Measurements from ENCODE around the gene HHAT.

HHAT gene

GRCh38 chr1:210541680-210542358 is 213.1 kb downstream of the HHAT start:
- DNase-seq (ENCODE audit: extremely low read depth, low read depth) = no peak

DNA sequence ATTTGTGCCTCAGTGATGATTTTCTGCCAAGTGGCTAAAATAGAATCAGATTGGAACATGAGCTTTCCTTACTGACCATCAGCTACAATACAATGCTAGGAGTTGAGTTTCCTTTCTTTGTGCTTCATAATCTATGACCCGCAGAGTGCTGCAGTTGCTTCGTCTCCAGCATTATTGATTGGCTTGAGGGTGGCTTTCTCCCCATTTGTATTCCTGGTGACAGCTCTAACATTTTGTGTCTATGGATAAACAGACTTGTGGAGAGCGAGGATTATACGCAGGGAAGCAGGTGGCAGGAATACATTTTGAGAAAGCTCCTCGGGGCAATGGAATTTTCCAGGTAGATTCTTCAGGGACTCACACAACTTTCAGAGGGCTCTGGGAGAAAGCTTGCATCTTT is 223.2 kb downstream of the HHAT start:
- H3K4me3 ChIP-seq (replicated peaks; ENCODE audit: low read depth, low read length) = no peak overlapping the region
- TF ChIP-seq, protein P1, sequence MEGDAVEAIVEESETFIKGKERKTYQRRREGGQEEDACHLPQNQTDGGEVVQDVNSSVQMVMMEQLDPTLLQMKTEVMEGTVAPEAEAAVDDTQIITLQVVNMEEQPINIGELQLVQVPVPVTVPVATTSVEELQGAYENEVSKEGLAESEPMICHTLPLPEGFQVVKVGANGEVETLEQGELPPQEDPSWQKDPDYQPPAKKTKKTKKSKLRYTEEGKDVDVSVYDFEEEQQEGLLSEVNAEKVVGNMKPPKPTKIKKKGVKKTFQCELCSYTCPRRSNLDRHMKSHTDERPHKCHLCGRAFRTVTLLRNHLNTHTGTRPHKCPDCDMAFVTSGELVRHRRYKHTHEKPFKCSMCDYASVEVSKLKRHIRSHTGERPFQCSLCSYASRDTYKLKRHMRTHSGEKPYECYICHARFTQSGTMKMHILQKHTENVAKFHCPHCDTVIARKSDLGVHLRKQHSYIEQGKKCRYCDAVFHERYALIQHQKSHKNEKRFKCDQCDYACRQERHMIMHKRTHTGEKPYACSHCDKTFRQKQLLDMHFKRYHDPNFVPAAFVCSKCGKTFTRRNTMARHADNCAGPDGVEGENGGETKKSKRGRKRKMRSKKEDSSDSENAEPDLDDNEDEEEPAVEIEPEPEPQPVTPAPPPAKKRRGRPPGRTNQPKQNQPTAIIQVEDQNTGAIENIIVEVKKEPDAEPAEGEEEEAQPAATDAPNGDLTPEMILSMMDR (IDR thresholded peaks at IDR 0.05; ENCODE audit: low read depth, low read length, missing control alignments) = no peak
- no peak for DNase-seq (ENCODE audit: extremely low read depth, low read depth)

More at GRCh38 chr1:210541680-210542358, 213.1 kb downstream of the HHAT start:
- no peak overlapping the region for H3K4me3 ChIP-seq (replicated peaks; ENCODE audit: low read depth, low read length)
- TF ChIP-seq, protein P1 (IDR thresholded peaks at IDR 0.05; ENCODE audit: low read depth, low read length, missing control alignments) = no peak

GRCh38 chr1:210553711-210554110 is 225.0 kb downstream of the HHAT start:
- H3K4me3 ChIP-seq (replicated peaks; ENCODE audit: low read depth, low read length) = no peak overlapping the region
- TF ChIP-seq, protein P1 (IDR thresholded peaks at IDR 0.05; ENCODE audit: low read depth, low read length, missing control alignments) = no peak
- DNase-seq (ENCODE audit: extremely low read depth, low read depth) = no peak

GRCh38 chr1:210554382-210554781 is 225.7 kb downstream of the HHAT start:
- H3K4me3 ChIP-seq (replicated peaks; ENCODE audit: low read depth, low read length) = no peak overlapping the region
- no peak for DNase-seq (ENCODE audit: extremely low read depth, low read depth)
- TF ChIP-seq, protein P1 (IDR thresholded peaks at IDR 0.05; ENCODE audit: low read depth, low read length, missing control alignments) = no peak

DNA sequence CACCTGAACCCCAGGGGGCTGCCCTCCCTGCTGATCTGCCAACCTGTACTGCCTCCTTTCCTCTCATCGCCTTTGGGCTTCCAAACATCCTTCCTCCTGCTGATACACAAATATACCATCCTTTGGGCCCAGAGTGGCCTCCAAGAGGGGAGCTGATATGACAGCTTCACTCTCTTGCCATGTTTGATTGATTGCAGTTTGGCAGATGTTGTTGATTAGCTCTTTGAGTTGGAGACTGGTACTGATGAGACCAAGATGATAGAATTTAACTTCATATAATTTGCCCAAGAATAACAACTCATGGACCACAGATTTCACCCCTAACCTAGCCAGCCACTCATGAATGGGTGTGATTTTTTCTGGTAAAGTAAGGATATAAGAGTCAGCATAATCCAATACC is 227.8 kb downstream of the HHAT start:
- H3K4me3 ChIP-seq (replicated peaks; ENCODE audit: low read depth, low read length) = no peak overlapping the region
- TF ChIP-seq, protein P1 (IDR thresholded peaks at IDR 0.05; ENCODE audit: low read depth, low read length, missing control alignments) = no peak
- no peak for DNase-seq (ENCODE audit: extremely low read depth, low read depth)

GRCh38 chr1:210557426-210558077 is 228.8 kb downstream of the HHAT start:
- no peak overlapping the region for H3K4me3 ChIP-seq (replicated peaks; ENCODE audit: low read depth, low read length)
- DNase-seq (ENCODE audit: extremely low read depth, low read depth) = no peak
- TF ChIP-seq, protein P1 (IDR thresholded peaks at IDR 0.05; ENCODE audit: low read depth, low read length, missing control alignments) = no peak

Data from HFF-Myc (cell line).